HCT116 (cell line): ENCODE data around the gene COMMD4. TPM values are rescaled to one million over a fixed set of nuclear protein-coding genes. Genes with fewer than 3 reads are reported as not detected.

Source experiments
- ATAC-seq: fragments of 200-7000 bp; cut with Tn5 transposase; 2 replicates; pipeline ENCODE4 v1.9.1; 2020; ENCODE audit warnings: mild to moderate bottlenecking, moderate library complexity
- BruUV-seq: library from RNA; stranded (reverse); fragments of 400-500 nt; replicated peaks from 2 replicates; lab custom pipeline; 2021; lab: Mats Ljungman, UMichigan
- CTCF ChIA-PET: fragments of 300-600 bp; sonication (Branson Sonifier 250); formaldehyde crosslinking; loops from one replicate; lab custom pipeline; 2021; ENCODE audit warnings: antibody characterized with exemption; lab: Charles Lee
- POLR2A ChIA-PET: fragments of 300-600, 350-600 bp; sonication (Branson Sonifier 250); formaldehyde crosslinking; loops from one replicate; lab custom pipeline; 2021; ENCODE audit warnings: antibody characterized with exemption; lab: Charles Lee
- RAD21 ChIA-PET, 2 experiments: fragments of 300-600 bp; sonication (Branson Sonifier 250); formaldehyde crosslinking; loops; one replicate each; lab custom pipeline; 2023; ENCODE audit warnings: low total read pairs in 2 of 2; ENCODE audit not compliant: uncharacterized antibody in 2 of 2, unreplicated experiment in 2 of 2, low non-redundant PET in 1 of 2; lab: Charles Lee
- DNase-seq: peaks from one replicate; pipeline ENCODE4 v3.0.0-alpha.2; 2010; ENCODE audit warnings: low read depth, low spot score
- H2AFZ ChIP-seq: fragments of 200-600 bp; shearing (Covaris generic), sonication (generic); 2 replicates; pipeline ENCODE4 v1.6.1; 2017; ENCODE audit warnings: low read depth, mixed run types, mixed read lengths, antibody characterized with exemption, low read length; ENCODE audit not compliant: poor library complexity, severe bottlenecking
- H3K27ac ChIP-seq: 2 replicates; pipeline ENCODE4 v1.5.1; 2012; ENCODE audit warnings: low read depth, low read length
- H3K27me3 ChIP-seq: fragments of 200-600 bp; sonication (generic); 2 replicates; pipeline ENCODE4 v1.6.1; 2016; ENCODE audit warnings: mixed run types, low read length, mixed read lengths; ENCODE audit not compliant: insufficient read depth
- H3K36me3 ChIP-seq, 2 experiments: fragments of 200-500 bp in 1 of 2; fragments of 200-600 bp in 1 of 2; sonication (Bioruptor generic) in 1 of 2; sonication (generic) in 1 of 2; 2 replicates each; pipeline versions ENCODE4 v1.5.1 to v1.6.1; 2014 to 2016; ENCODE audit warnings: low read length in 2 of 2, inconsistent platforms in 1 of 2, mixed read lengths in 1 of 2, mixed run types in 1 of 2; ENCODE audit not compliant: insufficient read depth in 2 of 2, control insufficient read depth in 1 of 2
- H3K4me1 ChIP-seq, 2 experiments: fragments of 200-600 bp in 1 of 2; sonication (generic) in 1 of 2; 2 replicates each; pipeline versions ENCODE4 v1.5.1 to v1.6.1; 2012 to 2017; ENCODE audit warnings: low read length in 2 of 2, inconsistent platforms in 1 of 2, mild to moderate bottlenecking in 1 of 2, mixed read lengths in 1 of 2, mixed run types in 1 of 2, moderate library complexity in 1 of 2; ENCODE audit not compliant: insufficient read depth in 2 of 2, control insufficient read depth in 1 of 2
- H3K4me2 ChIP-seq: fragments of 200-600 bp; sonication (generic); 2 replicates; pipeline ENCODE4 v1.6.1; 2017; ENCODE audit warnings: mixed run types, low read length, mixed read lengths
- H3K4me3 ChIP-seq, 2 experiments: fragments of 200-600 bp in 1 of 2; sonication (generic) in 1 of 2; replicated peaks in 1 of 2; 2 replicates each; pipeline ENCODE4 v1.5.1; 2011 to 2016; ENCODE audit warnings: low read length in 2 of 2, control low read depth in 1 of 2, low read depth in 1 of 2, mild to moderate bottlenecking in 1 of 2, mixed read lengths in 1 of 2, mixed run types in 1 of 2
- H3K79me2 ChIP-seq: fragments of 200-600 bp; sonication (generic); 2 replicates; pipeline ENCODE4 v1.6.1; 2017; ENCODE audit warnings: mild to moderate bottlenecking, mixed run types, low read length, moderate library complexity, mixed read lengths; ENCODE audit not compliant: insufficient read depth
- H3K9ac ChIP-seq: fragments of 200-600 bp; sonication (generic); 2 replicates; pipeline ENCODE4 v1.6.1; 2016; ENCODE audit warnings: low read length, mixed read lengths
- H3K9me2 ChIP-seq: fragments of 200-600 bp; sonication (generic), shearing (Covaris generic); 2 replicates; pipeline ENCODE4 v1.6.1; 2017; ENCODE audit warnings: mixed run types, mild to moderate bottlenecking, moderate library complexity; ENCODE audit not compliant: insufficient read depth
- H3K9me3 ChIP-seq, 2 experiments: fragments of 200-500 bp in 1 of 2; fragments of 200-600 bp in 1 of 2; sonication (Bioruptor generic) in 1 of 2; sonication (generic) in 1 of 2; 2 replicates each; pipeline ENCODE4 v1.6.1; 2014 to 2017; ENCODE audit warnings: low read length in 2 of 2, mixed read lengths in 2 of 2, inconsistent platforms in 1 of 2, low read depth in 1 of 2, mild to moderate bottlenecking in 1 of 2, mixed run types in 1 of 2, moderate library complexity in 1 of 2; ENCODE audit not compliant: control insufficient read depth in 1 of 2, insufficient read depth in 1 of 2
- H4K20me1 ChIP-seq: fragments of 200-600 bp; sonication (generic), shearing (Covaris generic); 2 replicates; pipeline ENCODE4 v1.6.1; 2017; ENCODE audit warnings: mixed run types, mild to moderate bottlenecking, moderate library complexity; ENCODE audit not compliant: insufficient read depth
- ELF1 ChIP-seq: IDR thresholded peaks from 2 replicates; pipeline ENCODE4 v1.6.1; 2012; ENCODE audit warnings: low read depth, borderline replicate concordance
- EZH2 ChIP-seq: fragments of 200-600 bp; sonication (generic); IDR thresholded peaks from 2 replicates; pipeline ENCODE4 v1.6.1; 2017; ENCODE audit warnings: antibody characterized with exemption, mixed run types
- FOSL1 ChIP-seq: IDR thresholded peaks from 2 replicates; pipeline ENCODE4 v1.6.1; 2012; ENCODE audit warnings: low read depth
- POLR2A ChIP-seq: IDR thresholded peaks from 2 replicates; pipeline ENCODE4 v1.7.0; 2011; ENCODE audit warnings: borderline replicate concordance; ENCODE audit not compliant: insufficient read depth, insufficient read length; ENCODE audit errors: extremely low read depth
- SIN3A ChIP-seq: IDR thresholded peaks from 2 replicates; pipeline ENCODE4 v1.6.1; 2012; ENCODE audit warnings: low read depth
- SP1 ChIP-seq: IDR thresholded peaks from 2 replicates; pipeline ENCODE4 v1.6.1; 2012; ENCODE audit warnings: low read depth
- SRF ChIP-seq: IDR thresholded peaks from 2 replicates; pipeline ENCODE4 v1.6.1; 2012; ENCODE audit warnings: low read depth
- YY1 ChIP-seq: IDR thresholded peaks from 2 replicates; pipeline ENCODE4 v1.6.1; 2011; ENCODE audit warnings: low read length, low read depth, moderate library complexity, mild to moderate bottlenecking; ENCODE audit not compliant: insufficient replicate concordance; ENCODE audit errors: extremely low read depth
- ZFX ChIP-seq: fragments of 450-650 bp; IDR thresholded peaks from 2 replicates; pipeline ENCODE4 v1.6.1; 2017
- ZNF274 ChIP-seq: fragments of 200-500 bp; sonication (Bioruptor generic); IDR thresholded peaks from 2 replicates; pipeline ENCODE4 v1.6.1; 2014; ENCODE audit warnings: mild to moderate bottlenecking, low read depth, low read length, inconsistent platforms
- intact Hi-C: fragments of 100-400 bp; cut with micrococcal nuclease; formaldehyde crosslinking; loops from 2 replicates; pipeline ENCODE4 v1.10.0; 2022
- total RNA-seq: library from RNA; stranded (reverse); gene quantifications from one replicate; pipeline ENCODE4 v1.2.1, GENCODE V29; 2021; ENCODE audit not compliant: unreplicated experiment
- TF ChIP-seq, protein P1 (sequence below): IDR thresholded peaks from 2 replicates; pipeline ENCODE4 v1.6.1; 2011; ENCODE audit warnings: mild to moderate bottlenecking, low read length, moderate library complexity; ENCODE audit not compliant: insufficient replicate concordance; ENCODE audit errors: extremely low read depth
- TF ChIP-seq, protein P2 (sequence below): IDR thresholded peaks from 2 replicates; pipeline ENCODE4 v1.6.1; 2012

COMMD4 gene
- total RNA-seq, 1 experiment from 2014 or later: 141 TPM

DNA sequence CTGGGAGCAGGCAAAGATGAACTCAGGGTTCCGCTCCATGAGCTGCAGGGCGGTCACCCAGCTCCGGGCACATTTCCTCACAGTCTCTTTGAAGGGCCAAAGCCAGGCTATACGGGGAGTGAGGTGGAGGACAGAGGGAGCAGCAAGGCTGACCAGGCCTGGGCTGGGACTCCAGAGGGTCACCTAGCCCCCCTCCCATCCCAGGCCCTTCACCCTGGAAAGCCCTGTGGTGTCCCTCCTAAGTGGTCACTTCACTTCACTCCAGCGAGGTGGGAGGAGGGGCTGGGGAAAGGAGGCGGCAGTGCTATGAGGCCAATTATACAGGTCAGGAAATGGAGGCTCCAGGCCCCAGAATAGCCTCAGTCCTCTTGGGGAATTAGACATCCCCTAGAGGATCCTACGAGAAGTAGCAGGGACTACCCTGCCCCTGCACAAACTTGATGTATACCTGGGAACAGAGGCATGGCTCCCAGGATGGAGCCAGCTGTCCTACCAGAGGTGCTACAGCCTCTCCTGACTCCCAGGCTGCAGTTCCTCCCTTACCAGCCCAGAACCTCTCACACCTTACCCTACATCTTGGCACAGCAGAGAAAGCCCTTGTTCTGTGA, 26.9 kb downstream of the COMMD4 start:
- RAD21 ChIA-PET: no interaction called here
- Histone ChIP-seq H3K4me2 (no peak overlapping the region), H3K9me2 (no peaks in the 10 kb centered on the region), H3K4me3 (no peak overlapping the region), H3K27ac (no peak overlapping the region), H3K79me2 (peaks cover 4% of the 10 kb centered on the region; the same call in 1 of the 2 replicates), H3K36me3 (peaks cover 4 to 20% of the 10 kb centered on the region in 2 experiments; a peak in 2 of 4 replicates), H3K27me3 (no peaks in the 10 kb centered on the region), H4K20me1 (no peaks in the 10 kb centered on the region), H3K4me1 (peaks cover 5 to 9% of the 10 kb centered on the region in 2 experiments), H2AFZ (no peak overlapping the region), H3K9me3 (no peaks in the 10 kb centered on the region), H3K9ac (no peak overlapping the region)
- intact Hi-C loops: no loop called here
- CTCF ChIA-PET: no interaction called here
- peak; percentile 29 for ATAC-seq
- no peak for DNase-seq
- TF ChIP-seq ELF1 (no peak), ZNF274 (no peak), SP1 (no peak), ZFX (no peak), YY1 (no peak), SIN3A (no peak), POLR2A (no peak), SRF (no peak), FOSL1 (no peak), EZH2 (no peak)
- TF ChIP-seq, protein P1, sequence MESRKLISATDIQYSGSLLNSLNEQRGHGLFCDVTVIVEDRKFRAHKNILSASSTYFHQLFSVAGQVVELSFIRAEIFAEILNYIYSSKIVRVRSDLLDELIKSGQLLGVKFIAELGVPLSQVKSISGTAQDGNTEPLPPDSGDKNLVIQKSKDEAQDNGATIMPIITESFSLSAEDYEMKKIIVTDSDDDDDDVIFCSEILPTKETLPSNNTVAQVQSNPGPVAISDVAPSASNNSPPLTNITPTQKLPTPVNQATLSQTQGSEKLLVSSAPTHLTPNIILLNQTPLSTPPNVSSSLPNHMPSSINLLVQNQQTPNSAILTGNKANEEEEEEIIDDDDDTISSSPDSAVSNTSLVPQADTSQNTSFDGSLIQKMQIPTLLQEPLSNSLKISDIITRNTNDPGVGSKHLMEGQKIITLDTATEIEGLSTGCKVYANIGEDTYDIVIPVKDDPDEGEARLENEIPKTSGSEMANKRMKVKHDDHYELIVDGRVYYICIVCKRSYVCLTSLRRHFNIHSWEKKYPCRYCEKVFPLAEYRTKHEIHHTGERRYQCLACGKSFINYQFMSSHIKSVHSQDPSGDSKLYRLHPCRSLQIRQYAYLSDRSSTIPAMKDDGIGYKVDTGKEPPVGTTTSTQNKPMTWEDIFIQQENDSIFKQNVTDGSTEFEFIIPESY: no peak
- TF ChIP-seq, protein P2, sequence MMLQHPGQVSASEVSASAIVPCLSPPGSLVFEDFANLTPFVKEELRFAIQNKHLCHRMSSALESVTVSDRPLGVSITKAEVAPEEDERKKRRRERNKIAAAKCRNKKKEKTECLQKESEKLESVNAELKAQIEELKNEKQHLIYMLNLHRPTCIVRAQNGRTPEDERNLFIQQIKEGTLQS: no peak
- POLR2A ChIA-PET: no interaction called here
- BruUV-seq: no TSS peak
